GM12891 (cell line): ENCODE results near the gene BOC.

Experiments
- PAX5 ChIP-seq: IDR thresholded peaks from 2 replicates; pipeline ENCODE4 v1.6.1; 2011; ENCODE audit warnings: low read length, moderate library complexity, mild to moderate bottlenecking; ENCODE audit not compliant: insufficient read depth, severe bottlenecking
- POLR2A ChIP-seq: IDR thresholded peaks from 2 replicates; pipeline ENCODE4 v1.6.1; 2011; ENCODE audit warnings: low read depth, low read length, control low read depth
- POLR2AphosphoS5 ChIP-seq: IDR thresholded peaks from 2 replicates; pipeline ENCODE4 v1.6.1; 2011; ENCODE audit warnings: low read depth, low read length, control low read depth
- SPI1 ChIP-seq: IDR thresholded peaks from 2 replicates; pipeline ENCODE4 v1.6.1; 2011; ENCODE audit warnings: low read depth, low read length, control low read depth
- TAF1 ChIP-seq: IDR thresholded peaks from 2 replicates; pipeline ENCODE4 v1.6.1; 2011; ENCODE audit warnings: low read depth, low read length, control low read depth

DNA sequence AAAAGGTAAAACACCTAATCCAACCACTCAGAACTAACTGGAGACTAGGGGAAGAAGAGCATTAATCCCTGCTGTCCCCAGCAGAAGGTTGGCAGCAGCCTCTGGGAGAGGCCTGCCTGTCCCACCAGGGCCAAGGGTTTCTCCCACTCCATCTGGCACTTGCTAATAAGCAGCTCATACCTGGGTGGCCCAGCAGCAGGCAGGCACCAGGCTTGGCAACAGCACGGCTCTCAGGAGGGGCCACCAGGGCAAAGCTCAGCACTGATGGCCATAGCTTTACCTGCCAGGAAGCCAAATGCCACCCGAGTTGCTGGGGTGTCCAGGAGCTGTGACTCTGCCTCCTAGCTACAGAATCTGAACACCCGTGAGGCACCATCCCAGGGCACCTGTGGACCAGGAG is 58.3 kb downstream of the BOC start:
- TF ChIP-seq POLR2AphosphoS5 (no peak), POLR2A (no peak), TAF1 (no peak), PAX5 (no peak), SPI1 (no peak)
